Activated T-helper 9 cell treated with anti-CD3 and anti-CD28 coated beads, Interleukin-2, amount 50 U/mL, for 16 hours (primary cell): Measurements from ENCODE around the gene ARNT2.
"Not testable (repeated sequence)": the region's sequence is repeated elsewhere in the genome, so short reads cannot be mapped to it uniquely, and the experiment has no call there.

Source experiments
- DNase-seq: peaks from one replicate; pipeline ENCODE4 v3.0.0-alpha.2; 2020; ENCODE audit warnings: low read depth

The ARNT2 gene

GRCh38 chr15:80615783-80616391 is 211.7 kb downstream of the ARNT2 start:
- DNase-seq, result no peak

DNA sequence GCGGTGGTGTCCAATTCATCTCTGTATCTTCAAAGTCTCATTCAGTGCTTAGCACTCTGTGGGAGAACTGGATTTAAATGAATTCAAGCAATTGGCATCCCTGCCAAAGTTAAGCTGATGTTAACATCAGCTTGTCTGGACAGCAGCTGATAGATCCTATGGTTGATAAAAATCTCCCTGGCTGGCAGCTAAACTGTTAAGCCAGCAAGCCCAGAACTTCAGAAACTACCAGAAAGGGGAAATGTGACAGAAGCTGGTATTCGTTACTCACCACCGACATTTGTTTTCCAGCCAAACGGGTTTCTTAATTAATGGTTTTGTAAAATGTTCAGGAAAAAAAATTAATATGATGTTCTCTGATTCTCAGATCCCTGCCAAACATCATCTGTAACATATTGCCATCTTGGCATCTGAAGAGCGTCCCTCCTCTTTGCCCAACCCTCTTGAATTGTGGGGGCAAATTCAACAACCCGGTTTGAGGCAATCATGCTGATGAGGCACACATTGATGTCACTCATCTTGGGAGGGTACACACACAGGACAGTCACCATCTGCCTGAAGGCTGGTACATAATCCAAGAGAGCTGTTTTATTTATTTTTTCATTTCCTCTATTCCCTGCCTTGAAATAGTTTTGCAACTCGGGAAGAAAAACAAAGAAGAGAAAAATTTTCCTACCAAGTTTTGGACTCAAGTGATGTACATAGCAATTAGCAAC is 214.7 kb downstream of the ARNT2 start:
- no peak for DNase-seq

DNA sequence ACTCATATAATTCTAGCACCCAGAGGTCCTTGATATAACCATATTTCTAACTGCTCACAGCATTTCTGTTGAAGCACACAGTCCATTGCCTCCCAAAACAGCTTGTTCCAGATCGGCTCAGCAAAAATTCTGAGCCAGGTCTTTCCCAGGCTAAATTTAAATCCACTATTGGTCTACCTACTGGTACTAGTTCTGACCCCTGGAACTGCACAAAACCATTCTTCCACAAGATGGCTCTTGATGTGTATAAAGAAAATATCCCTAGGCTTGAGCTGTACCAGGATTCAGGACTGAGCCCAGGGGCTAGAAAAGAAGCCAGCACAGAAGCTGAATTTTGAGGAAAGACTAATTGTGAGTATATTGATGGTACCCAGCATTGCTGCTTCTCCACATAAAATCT is 215.5 kb downstream of the ARNT2 start:
- DNase-seq, result no peak

GRCh38 chr15:80620141-80620540 is 216.0 kb downstream of the ARNT2 start:
- no peak for DNase-seq

DNA sequence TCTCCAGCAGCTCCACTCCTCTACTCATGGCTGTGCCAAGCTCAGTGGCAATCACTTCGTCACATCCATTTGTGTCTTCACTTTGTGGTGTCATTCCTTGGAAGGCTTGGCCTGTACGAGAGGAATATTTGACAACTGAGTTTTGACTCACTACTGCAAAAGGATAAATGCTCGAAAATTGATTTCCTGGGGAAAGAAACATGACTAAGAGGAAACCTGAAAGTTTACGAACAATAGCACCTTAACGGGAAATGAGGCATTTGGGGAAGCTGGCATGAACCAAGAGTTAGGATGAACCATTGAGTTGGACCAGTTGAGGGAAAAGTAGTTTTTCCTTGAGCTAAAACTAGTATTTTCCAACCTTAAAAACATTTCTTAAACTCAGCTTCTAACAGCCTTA is 216.7 kb downstream of the ARNT2 start:
- DNase-seq, result no peak

- no peak for DNase-seq
These were observed 222.5 kb downstream of the ARNT2 start for GRCh38 chr15:80626643-80627120.

- DNase-seq, result no peak
These were observed 225.2 kb downstream of the ARNT2 start for GRCh38 chr15:80629355-80629754.

DNA sequence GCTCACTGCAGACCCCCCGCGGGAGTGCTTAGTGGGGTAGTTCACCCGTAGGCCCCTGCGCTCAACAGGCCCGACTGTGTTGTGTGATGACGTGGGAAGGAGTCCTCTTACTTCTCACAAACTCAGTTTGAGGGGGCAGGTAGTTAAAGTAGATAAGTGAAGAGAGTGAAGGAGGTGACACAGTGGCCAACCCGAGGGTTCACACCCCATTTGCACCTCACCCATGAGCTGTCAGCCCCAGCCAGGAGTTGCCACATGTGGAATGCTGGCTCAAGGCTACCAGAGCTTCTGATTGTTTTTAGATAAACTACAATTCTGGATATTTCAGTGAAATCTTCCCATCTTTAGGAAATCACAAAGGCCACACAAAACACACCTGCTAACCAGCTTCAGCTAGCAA is 226.8 kb downstream of the ARNT2 start:
- DNase-seq, result no peak

DNA sequence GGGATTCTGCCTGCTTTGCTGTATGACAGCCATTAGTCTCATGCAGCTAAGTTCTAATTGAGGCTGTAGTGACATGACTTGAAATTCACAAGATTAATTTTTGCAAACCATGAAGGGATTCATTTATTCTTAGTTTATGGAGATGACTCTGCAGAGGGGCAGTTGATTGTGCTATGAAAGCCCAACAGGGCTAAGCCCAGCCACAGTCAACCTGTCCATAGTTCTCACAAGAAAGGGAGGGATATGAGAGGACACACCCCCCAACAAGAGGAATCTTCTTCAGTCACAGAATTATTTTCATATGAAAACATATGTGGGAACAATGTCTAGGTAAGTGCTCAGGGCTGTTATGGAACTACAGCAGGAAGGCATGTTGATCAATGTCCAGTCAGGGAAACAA is 229.0 kb downstream of the ARNT2 start:
- DNase-seq, result no peak

- no peak for DNase-seq
These were observed 231.8 kb downstream of the ARNT2 start for GRCh38 chr15:80635953-80636352.

DNA sequence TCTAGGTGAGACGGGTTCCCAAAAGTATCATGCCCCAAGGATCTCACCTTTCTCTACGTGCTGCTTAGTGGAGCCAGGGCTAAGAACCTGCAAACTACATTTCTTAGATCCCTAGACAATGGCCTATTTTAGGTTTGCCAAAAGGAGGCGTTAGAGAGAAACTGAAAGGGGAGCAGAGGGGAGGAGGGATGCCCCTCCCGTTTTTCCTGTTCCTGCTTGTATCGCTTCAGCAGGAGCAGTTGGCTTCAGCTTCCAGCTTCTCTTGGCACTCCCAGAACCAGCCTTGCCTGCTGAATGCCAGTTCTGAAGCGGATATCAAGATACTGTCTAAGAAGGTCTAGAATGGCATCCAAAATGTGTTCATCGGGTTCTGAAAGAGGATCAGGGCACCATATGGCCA is 232.5 kb downstream of the ARNT2 start:
- no peak for DNase-seq

- DNase-seq, result no peak
These were observed 233.6 kb downstream of the ARNT2 start for GRCh38 chr15:80637747-80638146.

DNA sequence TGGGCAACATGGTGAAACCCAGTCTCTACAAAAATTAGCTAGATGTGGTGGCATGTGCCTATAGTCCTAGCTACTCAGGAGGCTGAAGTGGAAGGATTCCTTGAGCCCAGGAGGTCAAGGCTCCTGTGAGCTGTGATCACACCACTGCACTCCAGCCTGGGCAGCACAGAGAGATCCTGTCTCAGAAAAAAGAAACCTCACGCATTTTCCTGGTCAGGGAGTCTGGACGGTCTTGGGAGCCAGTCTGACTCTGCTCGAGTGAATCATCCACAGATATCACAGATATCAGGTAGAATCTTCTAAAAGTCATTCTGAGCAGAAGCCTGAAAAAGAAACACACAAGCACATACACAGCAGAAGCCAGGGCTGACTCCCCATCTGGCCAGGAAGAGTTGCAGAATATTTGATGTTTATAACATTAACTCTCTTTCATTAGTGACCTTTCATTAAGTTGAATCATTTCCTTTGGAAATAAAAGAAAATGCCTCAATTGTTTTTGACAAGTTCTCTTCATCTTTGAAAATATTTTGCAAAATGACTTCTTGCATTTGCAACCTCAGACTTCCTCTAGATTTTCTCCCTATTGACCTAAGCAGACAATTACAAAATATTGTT is 234.5 kb downstream of the ARNT2 start:
- DNase-seq, result no peak

DNA sequence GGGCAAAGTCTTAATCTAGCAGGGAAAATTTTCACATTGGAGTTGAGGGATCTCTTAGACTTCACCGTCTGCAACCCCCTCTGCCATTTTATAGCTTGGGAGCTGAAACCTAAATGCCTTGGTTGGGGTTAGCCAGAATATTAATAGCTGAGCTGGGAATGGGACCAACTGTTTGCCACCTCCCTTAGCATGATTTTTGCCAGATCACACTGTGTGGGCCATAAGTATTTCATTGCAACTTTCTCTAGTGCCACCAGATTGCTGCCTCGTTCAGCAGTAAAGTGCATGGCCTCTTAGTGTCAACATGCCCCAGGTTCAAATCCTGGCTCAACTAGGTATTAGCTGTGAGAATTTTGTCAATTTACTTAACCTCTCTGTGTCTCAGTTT is 235.0 kb downstream of the ARNT2 start:
- DNase-seq, result no peak

- no peak for DNase-seq
These were observed 236.4 kb downstream of the ARNT2 start for GRCh38 chr15:80640531-80641121.

DNA sequence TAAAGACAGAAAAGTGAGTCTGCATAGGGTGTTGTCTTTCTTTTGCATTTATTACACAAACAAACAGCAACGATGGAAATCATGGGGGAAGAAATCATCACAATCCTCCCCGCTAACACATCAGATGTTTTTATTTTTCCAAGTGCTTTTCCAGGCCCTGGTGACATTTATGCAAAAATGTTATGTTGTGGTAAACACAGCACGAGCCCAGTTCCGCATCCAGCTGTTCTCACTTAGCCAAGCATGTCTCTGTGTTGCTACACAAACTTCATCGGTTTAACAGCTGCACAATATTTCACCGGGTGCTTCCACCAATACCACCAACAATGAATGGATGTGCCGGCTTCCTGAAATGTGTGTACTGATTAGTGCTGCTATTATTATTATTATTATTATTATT is 237.2 kb downstream of the ARNT2 start:
- DNase-seq, result no peak

GRCh38 chr15:80643431-80643951 is 239.3 kb downstream of the ARNT2 start:
- no peak for DNase-seq

- no peak for DNase-seq
These were observed 241.4 kb downstream of the ARNT2 start for GRCh38 chr15:80645494-80646065.

GRCh38 chr15:80647424-80647823 is 243.2 kb downstream of the ARNT2 start:
- not testable (repeated sequence) for DNase-seq
